HG03442 (cell line): ENCODE measurements around the gene GGT6.
"Not testable (repeated sequence)": the region's sequence is repeated elsewhere in the genome, so short reads cannot be mapped to it uniquely, and the experiment has no call there.

Experiments
- ATAC-seq: cut with Tn5 transposase; IDR thresholded peaks from one replicate; pipeline ENCODE4 v1.9.1; 2021; ENCODE audit warnings: mild to moderate bottlenecking, moderate library complexity; ENCODE audit not compliant: unreplicated experiment

The GGT6 gene

DNA sequence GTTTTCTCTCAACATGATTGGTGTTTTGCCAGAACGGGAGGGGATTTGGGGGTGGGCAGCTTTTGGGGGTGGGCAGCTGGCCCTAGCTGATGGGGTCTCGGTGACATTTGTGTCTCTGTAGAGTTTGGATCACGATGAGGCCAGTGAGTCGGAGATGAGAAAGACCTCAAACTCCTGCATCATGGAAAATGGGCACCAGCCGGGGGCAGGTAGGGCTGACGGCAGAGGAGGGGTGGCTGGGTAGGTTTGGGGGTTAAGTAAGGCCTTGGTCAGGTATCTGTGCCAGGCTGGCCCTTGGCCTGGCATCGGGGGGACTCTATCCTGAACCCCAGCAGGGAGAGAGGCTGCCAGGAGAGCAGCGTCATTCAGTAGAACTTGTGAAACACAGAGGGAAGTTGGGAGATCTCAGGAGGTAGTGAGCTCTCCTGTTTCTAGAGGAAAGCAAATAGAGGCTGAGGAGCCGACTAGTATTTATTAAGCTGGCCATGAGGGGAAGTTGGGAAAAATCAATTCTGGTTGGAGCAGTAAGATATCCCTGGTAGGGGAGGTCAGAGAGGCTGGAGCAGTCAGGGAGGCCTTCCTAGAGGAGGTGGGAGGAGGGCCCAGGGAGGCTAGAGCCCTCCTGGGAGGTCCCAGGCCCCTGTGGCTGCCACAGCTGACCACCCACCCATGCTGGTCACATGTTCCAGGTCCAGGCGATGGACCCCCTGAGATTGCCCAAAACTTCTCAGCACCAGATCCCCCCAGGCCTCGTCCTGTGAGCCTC lies 32.0 kb upstream of the GGT6 start:
- no peak for ATAC-seq

DNA sequence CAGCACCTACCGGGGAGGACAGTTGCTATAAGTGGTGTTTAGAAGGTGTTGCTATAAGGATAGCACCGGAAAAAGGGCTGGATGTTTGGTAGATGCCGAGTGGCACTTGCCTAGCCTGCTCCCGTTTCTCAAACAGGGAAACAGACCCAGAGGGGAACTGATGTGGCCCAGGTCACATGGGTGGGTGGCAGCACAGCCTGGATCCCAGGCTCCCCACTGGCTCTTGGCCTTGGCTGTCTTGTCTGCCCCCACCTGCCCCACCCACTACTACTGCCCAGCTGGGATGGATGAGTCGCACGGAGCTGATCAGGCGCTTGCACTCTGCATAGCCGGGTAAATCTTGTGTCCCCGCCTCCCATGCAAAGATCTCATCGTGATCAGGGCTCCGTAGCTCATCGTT lies 31.2 kb upstream of the GGT6 start:
- no peak for ATAC-seq

DNA sequence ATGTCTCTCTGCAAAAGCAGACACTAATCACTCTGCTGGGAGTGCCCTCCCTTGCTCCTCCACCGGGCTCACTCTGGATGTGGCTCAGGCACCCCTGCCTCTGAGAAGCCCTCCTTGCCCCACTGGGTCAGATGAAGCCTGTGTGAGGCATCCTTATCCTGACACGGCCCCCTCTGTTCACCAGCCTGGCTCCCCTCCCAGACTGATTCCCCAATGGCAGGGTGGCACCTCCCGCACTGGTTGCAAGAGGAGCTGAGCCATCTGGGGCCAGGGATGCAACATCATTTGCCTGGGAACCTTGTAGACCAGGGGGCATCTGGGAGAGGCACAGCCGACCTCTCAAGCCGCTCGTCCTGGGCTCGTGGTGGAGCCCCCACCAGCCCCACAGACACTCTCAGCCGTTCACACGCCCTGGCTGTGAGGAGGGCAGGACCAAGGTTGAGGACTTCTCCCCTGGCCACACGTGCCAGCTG lies 30.6 kb upstream of the GGT6 start:
- ATAC-seq = no peak

DNA sequence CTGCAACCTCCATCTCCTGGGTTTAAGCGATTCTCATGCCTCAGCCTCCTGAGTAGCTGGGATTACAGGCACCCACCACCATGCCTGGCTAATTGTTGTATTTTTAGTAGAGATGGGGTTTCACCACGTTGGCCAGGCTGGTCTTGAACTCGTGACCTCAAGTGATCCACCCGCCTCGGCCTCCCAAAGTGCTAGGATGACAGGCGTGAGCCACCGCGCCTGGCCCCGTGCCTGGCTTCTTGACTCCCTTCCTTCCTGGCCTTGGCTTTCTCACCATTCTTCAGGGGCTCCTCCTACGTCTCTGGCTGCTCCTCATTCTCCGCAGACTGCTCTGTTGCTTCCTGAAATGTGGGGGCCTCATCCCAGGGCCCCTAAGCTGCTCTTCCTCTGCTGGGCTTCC lies 29.7 kb upstream of the GGT6 start:
- ATAC-seq = not testable (repeated sequence)

DNA sequence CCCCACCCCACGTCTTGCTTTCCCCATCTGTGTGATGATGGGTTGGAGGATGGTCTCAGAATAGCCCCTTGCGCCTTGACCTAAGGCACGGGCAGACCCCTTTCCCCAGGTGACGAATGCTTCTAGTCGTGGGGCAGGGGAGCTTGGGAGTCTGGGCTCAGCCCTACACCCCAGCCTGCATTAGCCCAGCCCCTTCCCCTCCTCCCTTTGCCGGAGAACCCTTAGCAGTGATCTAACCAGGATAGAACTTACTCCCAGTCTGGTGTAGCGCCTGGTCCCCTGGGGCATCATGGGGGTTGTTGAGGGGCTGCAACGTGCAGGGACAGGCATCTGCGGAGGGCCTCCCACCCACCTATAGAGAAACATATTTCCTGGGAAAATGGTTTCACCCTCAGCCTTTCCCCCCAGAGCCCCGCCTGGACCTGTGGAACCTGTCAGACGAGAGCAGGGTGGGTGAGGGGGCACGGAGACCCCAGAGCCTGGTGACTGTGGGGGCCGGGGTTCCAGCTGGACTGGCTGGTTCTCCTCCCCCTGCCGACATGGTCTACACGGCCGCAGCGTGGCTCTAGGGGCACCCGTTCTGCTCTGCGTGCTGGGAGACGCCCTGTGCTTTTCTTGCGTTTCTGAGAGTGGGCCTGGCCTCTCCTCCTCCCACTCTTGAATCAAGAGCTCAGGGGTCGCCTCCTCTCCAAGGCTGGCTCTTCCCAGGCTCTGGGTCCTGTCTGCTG lies 28.7 kb upstream of the GGT6 start:
- ATAC-seq = no peak

DNA sequence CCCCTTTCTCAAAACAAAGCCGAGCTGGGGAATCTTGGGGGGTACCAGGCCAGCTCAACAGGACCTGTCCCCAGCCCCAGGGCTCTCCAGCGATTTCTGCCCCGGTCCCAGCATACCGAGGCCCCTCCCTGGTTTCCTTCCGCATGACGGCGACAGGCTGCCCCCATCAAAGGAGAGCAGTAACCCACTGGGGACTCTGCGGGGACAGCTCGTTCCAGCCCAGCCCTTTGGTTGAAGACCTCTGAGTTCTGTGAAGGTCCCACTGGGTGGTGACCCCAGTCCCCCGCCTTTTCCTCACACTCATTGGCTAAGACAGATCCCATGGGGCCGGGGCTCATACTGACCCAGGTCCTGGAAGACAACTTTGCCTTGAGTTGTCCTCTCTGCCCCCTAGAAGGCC lies 28.0 kb upstream of the GGT6 start:
- no peak for ATAC-seq

DNA sequence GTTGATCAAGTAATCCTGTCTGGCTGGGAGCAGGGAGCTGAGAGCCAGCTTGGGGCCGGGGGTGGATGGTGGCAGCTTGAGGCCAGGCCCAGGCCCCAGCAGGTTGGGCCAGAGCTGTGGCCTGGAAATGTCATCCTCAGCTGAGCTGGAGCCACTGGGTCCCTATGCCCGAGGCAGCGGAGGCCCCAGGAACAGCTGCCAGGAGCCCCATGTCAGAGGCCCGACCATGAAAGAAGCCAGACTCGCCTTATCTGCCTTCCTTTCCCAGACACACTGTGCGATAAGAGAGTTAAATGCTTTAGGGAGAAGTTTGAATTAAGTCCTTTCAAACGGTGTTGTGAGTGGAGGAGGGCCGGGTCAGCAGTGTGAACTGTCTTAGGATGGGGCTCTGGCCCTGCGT lies 27.4 kb upstream of the GGT6 start:
- no peak for ATAC-seq

DNA sequence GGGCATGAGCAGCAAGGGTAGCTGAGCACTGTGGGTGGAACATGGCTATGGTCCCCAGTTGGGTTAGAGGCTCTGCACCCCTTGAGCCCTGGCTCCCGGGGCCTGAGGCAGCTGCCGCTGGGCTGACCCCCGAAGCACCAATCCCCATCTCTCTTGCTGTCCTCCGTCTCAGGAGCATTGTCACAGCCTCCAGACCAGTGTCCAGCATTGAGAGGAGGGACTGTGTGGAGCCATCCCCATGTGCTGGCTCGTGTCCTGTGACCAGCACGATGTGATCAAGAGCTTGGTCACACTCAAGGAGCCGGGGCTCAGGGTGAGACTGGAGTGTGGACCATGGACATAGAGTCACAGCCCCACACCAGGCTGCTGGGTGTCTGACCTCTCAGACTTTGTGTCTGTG lies 26.8 kb upstream of the GGT6 start:
- ATAC-seq = no peak

DNA sequence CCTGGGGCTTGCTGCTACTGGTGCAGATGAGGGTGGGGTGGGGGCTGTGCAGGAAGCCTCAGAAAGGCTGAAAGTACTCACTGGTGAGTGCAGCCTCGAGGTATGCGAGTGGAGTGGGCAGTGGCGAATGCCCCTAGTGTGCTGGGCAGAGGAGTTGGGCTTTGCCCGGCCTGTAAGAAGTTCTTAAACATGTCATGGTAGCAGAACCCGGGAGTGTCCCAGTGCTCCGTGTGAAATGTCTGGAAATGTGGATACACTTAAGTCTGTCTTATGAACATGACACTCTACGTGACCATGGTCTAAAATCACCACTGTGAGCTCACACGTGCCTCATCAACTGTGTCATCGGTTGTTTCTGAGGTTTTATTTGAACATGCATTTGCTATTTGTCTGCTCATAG lies 25.7 kb upstream of the GGT6 start:
- no peak for ATAC-seq

DNA sequence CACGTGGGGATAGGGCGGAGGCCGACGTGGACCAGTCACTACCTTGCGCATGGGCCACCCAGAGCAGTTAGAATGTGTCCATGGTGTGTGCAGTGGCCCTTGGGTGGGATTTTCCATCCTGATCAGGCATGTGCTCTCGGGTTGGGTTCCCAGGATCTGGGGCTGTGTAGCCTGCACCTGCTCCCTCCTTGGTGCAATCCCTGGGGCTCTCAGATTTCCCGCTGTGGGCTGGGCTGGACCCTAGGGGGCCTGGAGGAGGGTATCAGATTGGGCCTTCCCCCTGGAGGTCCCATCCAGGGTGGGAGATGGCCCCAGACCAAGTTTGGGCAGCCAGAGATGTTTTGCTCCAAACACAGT lies 25.2 kb upstream of the GGT6 start:
- ATAC-seq = no peak

DNA sequence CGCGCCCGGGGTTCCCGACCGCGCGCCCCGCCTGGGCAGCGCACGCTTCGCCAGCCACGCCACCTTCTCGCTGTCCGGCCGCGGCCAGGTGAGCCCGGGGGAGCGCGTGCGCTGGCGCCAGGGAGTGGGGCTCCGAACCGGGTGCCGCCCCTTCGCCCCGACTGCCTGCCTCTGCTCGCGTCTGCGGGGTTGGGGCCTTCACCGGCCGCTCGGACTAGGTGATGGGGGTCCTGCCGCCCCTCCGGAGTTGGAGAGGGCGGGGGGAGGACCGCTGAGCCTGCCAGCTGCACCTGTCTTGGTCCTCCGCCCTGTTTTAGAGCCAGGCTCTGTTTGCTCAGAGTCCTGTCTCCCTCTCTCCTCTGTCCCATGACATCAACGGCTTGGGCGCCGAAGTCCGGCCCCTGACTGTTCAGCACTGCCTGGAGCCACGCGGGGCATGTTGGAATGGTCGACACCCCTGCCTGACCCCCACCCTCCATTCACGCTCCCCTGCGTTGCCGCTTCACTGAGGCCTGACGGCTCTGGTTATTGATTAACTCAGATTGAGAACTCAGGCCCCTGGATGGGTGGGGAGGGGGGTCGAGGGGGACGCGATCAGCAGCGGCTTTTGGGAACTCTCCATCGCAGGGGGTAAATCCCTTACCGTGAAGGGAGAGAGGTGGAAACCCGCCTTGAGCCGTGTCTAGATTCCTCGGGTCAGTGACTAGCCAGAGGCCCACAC lies 24.7 kb upstream of the GGT6 start:
- ATAC-seq = no peak

DNA sequence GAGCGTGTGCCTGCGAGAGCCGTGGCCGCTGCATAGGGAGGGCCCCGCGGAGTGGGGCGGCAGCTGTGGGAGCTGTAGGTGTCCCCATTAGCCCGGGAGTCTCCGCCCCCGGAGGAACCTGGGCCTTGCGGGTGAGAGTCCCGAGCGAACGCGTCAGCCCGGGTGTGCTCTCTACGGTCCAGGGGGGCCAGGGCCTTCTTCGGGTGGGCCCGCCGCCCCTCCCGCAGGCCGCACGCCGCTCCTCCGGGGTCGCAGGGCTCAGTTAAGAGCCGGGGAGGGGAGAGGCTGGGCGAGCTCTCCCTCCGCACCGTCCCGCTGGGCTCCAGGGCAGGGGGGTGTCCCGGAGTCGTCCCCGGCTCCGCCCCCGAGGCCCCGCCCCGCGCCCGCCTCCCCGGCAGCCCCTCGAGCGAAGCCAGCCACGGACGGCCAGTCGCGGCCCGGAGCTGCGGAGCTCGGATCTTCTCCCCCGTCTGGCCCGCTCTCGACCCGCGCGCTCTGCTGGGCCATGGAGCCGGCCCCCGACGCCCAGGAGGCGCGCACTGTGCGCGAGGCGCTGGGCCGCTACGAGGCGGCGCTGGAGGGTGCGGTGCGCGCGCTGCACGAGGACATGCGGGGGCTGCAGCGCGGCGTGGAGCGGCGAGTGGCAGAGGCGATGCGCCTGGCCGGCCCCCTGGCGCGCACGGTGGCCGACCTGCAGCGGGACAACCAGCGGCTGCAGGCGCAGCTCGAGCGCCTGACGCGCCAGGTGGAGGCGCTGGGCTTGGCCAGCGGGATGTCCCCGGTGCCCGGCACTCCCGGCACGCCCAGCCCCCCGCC lies 23.9 kb upstream of the GGT6 start, which contains the start of gene SMTNL2:
TSS of gene SMTNL2 (plus strand) at position 429 of the 816 bp plus-strand sequence. CDS start at position 506, 77 bp downstream.
- ATAC-seq = no peak

DNA sequence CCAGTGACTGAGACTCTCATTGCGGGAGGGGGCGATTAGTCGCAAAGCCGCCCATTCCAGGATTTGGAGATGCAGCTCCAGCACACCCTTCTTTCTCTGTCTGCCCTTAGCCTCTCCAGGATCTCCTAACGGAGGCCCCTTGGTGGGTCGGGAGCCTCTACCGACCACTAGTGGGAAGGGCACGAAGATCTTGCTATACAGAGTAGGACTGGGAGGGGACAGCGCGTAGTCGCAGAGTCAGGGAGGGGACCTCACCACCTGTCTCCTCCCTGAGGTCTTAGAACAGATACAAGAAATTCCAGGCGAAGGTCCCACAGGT lies 23.4 kb upstream of the GGT6 start:
- no peak for ATAC-seq

DNA sequence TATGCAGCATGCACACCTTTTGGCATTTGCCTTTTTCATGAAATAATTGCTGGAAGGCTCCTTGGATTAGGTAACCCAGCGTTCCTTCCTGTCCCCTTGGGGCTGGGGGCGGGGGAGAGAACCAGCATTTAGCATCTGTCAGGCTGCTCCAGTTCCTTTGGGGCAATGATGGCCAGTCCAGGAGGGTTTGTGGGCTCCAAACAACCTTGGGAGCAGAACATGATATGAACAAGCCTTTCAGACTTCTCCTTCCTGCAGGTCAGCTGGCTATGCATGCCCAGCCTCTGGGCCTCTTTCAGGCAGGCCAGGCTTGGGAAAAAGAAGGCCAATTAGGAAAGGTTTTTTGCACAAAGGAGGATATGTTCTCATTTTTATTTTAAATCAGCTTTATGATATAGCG lies 22.8 kb upstream of the GGT6 start:
- no peak for ATAC-seq

DNA sequence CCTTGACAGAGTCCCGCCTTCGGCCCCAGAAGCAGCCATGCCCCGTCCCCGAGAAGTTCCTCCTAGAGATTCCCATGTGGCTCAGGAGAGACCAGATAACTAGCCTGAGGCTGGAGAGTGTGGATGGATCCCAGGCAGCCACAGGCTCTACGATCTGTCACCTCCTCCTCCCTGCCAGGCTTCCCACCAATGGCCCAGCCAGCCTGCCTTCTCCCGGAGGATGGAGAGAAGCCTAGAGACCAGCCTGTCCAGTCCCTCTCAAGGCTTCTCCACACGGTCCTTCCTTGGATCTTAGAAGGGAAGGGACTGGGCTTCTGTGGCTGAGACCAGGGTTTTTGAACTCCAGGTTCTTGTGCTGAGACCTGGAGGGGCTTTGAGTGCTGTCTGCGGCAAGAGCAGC lies 22.3 kb upstream of the GGT6 start:
- no peak for ATAC-seq

DNA sequence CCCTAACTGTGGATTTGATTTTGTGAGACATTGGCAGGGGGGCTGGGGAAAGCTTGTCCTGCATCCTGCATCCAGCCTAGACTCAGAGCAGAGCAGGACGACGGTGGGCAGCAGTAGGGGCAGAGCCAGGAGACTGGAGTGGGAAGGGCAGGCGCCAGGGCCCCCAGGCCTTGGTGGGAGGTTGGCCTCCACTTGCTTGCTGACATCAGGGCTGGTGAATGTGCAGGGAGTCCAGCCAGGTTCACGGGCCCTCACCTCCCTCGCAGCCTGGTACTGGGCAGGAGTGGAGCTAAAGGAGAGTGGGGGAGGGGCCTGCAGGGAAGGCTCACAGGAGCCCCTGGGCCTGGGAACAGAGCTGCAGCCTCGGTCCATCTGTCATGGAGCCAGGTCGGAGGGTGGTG lies 21.7 kb upstream of the GGT6 start:
- no peak for ATAC-seq

DNA sequence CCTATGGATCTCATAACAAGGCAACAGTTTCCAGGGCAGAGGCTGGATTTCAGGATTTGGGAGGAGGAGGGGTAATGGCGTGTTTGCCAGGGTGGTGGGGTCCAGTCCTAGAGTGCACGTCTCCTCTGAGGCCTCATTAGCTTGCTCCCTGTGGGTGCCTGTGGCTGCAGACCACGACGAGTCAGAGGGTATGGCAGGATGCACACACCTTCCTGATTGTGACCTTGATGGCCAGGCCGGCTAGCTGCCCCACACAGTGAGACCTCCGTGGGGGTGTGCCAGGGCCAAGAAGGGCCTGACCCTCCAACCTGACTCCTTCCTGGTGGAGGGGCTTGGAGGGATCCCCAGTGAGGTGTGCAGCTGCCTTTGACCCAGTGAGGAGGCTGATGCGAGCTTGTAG lies 19.9 kb upstream of the GGT6 start:
- ATAC-seq = no peak

DNA sequence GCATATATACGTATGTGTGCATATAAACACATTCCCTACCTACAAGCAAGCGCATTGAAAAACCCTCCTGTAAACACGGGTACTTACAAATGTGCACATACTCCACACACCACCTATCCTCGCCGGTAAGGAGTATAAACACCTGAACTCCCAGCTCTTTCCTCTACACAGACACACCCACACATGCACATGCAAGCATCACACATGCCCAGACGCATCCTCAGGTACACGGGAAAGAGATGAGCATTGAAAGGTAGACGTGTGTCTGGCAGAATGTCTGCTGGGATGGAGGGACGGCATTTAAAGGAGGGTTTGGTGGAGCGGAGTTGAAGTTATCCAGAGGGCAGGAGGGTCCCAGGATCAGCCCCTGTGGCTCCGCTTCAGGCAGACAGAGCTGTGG lies 19.3 kb upstream of the GGT6 start:
- no peak for ATAC-seq

DNA sequence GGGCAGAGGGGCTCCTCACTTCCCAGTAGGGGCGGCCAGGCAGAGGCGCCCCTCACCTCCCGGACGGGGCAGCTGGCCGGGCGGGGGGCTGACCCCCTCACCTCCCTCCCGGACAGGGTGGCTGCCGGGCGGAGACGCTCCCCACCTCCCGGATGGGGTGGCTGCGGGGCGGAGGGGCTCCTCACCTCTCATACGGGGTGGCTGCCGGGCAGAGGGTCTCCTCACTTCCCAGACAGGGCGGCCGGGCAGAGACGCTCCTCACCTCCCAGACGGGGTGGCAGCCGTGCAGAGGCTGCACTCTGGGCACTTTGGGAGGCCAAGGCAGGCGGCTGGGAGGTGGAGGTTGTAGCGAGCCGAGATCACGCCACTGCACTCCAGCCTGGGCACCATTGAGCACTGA lies 18.0 kb upstream of the GGT6 start:
- not testable (repeated sequence) for ATAC-seq

DNA sequence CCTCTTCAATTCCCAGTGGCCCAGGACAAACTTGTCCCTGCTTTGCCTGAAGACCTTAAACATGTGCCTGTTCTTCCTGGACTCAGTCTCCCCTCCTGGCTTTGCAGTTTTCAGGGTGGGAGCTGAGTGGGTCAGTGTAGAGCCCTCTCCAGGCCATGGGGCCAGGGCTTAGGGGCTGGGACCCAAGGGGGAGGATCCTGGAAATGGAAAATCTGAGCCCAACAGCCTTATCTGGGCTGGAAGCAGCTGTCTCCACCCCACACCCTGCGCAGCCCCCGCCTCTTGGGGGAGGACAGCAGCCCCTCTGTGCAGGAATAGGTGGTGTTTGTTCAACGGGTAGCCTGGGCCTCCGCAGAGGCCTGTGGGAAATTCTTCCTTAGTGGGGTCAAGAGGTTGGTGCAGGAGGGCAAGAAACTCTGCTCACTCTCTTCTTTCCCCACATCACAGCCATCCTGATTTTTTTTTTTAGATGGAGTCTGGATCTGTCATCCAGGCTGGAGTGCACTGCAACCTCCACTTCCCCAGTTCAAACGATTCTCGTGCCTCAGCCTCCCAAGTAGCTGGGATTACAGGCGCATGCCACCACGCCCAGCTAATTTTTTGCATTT lies 17.1 kb upstream of the GGT6 start:
- no peak for ATAC-seq
